GM12875 (cell line): ENCODE measurements around the gene AXIN1.
A peak's percentile ranks its signal among the peaks of the same experiment; 100 is the strongest.

Source experiments
- H3K4me3 ChIP-seq: one replicate; pipeline ENCODE4 v1.5.1; 2011; ENCODE audit warnings: low read depth, low read length, control low read depth
- CTCF ChIP-seq: IDR thresholded peaks from 2 replicates; pipeline ENCODE4 v1.5.1; 2011; ENCODE audit warnings: low read depth, mild to moderate bottlenecking, control low read depth, inconsistent platforms, low read length, moderate library complexity, borderline replicate concordance; ENCODE audit not compliant: insufficient read depth

Gene AXIN1

GRCh38 chr16:324451-325334 lies 27.8 kb downstream of the AXIN1 start:
- H3K4me3 ChIP-seq: peak overlapping the region; percentile 42
- TF ChIP-seq CTCF: no peak

GRCh38 chr16:324201-324450 lies 28.4 kb downstream of the AXIN1 start:
- TF ChIP-seq CTCF: no peak
- no peak overlapping the region for H3K4me3 ChIP-seq

- H3K4me3 ChIP-seq: no peak overlapping the region
- no peak for TF ChIP-seq CTCF
Observed at GRCh38 chr16:322476-323143, 29.9 kb downstream of the AXIN1 start.

GRCh38 chr16:321532-321931 lies 31.0 kb downstream of the AXIN1 start:
- no peak overlapping the region for H3K4me3 ChIP-seq
- no peak for TF ChIP-seq CTCF

- TF ChIP-seq CTCF: no peak
- no peak overlapping the region for H3K4me3 ChIP-seq
Observed at GRCh38 chr16:320206-320605, 32.3 kb downstream of the AXIN1 start.

- H3K4me3 ChIP-seq: no peak overlapping the region
- TF ChIP-seq CTCF: peak; percentile 33; the same call in 1 of the 2 replicates
Observed at GRCh38 chr16:318628-319027, 33.9 kb downstream of the AXIN1 start.

- no peak overlapping the region for H3K4me3 ChIP-seq
- no peak for TF ChIP-seq CTCF
Observed at GRCh38 chr16:317583-317982, 34.9 kb downstream of the AXIN1 start.
